ENCODE results near the gene PSMD8. TPM values are rescaled to one million over a fixed set of nuclear protein-coding genes. Genes with fewer than 3 reads are reported as not detected.

Gene PSMD8
- 197 and 198 TPM in 2 replicates for total RNA-seq

DNA sequence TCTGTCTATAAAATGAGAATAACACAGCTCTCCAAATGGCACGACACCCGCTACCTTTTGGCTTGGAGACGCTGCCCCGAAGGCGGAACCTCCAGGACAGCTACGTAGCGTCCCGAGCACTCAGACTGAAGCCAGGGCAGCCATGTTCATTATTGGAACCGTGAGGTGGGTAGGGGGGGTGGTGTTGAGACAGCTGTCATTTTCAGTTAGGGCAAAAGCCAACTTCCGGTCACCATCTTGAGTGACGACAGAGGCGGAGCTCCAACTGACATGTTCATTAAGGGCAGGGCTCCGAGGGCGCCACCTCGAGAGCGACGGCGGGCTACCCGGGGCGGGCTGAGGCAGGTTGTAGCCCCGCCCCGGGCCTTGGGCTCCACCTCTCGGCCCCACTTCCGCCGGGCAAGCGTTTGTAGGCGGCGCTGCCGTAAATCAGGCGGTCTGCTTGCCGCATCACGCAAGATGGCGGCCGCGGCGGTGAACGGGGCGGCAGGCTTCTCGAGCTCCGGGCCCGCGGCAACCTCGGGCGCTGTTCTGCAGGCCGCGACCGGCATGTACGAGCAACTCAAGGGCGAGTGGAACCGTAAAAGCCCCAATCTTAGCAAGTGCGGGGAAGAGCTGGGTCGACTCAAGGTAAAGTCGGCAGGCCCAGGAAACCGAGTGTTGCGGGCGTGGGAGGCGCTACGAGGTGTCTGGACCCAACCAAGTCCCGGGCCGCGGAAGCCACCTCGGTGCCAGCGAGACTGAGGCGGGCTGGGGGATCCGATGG, at the start of gene PSMD8:
Gene PSMD8, plus strand, starts transcription at position 240 of the 766 bp plus-strand sequence. Its CDS starts 31 bp downstream, at position 271.

GRCh38 chr19:38387550-38388348, 13.4 kb downstream of the PSMD8 start, which contains the start of gene GGN:
Gene GGN, minus strand, starts transcription at chr19:38388034. Its CDS starts 773 bp downstream, at chr19:38387261.

GRCh38 chr19:38388349-38389100, 14.2 kb downstream of the PSMD8 start, which contains the start of gene SPRED3:
Gene SPRED3, plus strand, starts transcription at chr19:38388697. Its CDS starts 1,606 bp downstream, at chr19:38390303.

GRCh38 chr19:38402967-38403674, 28.8 kb downstream of the PSMD8 start, which contains the start of gene FAM98C:
Gene FAM98C, plus strand, starts transcription at chr19:38403093. Its CDS starts 61 bp downstream, at chr19:38403154.

DNA sequence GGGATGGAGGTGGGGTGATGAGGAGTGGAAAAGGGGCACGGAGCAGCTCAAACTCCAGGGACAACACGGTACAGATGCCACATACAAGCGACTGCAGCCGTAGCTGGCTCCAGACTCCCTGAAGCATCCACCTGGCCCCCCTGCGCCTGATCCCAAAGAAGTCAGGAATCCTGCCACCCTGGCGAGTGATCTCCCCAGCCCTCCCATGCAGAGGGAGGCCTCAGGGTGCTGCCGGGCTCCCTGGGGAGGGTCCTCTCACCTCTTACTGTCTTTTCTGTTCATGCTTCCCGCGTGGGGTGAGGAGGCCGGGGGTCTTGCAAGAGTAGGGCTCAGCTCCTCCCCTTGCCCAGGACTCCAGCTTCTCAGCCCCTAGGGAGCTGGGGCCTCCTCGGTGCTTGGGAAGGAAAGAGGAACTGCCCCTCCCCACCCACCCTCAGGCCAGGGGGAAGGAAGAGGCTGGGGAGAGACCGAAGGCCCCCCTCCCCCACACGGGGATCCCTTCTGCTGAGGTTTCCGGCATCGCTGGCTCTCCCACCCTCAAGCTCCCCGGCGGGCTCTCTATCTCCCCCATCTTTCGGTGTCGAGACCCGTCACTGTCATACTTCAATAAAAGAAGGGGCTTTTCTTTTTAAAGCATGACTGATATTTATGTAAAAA, 51.6 kb downstream of the PSMD8 start, which contains the start of gene RASGRP4:
Gene RASGRP4, minus strand, starts transcription at position 410 of the 657 bp plus-strand sequence. Its CDS starts 128 bp downstream, at position 282.

GRCh38 chr19:38433268-38433733, 58.9 kb downstream of the PSMD8 start, which contains the start of gene RYR1:
Gene RYR1, plus strand, starts transcription at chr19:38433691. Its CDS starts 139 bp downstream, at chr19:38433830.

Other genes with a start within 250 kb of the PSMD8 start
- gene DPF1, start 150.3 kb upstream of the PSMD8 start, total RNA-seq, result under 0.01 and 0.09 TPM in 2 replicates
- gene PPP1R14A, start 118.2 kb upstream of the PSMD8 start, total RNA-seq, result 1.0 and 4.7 TPM in 2 replicates
- gene SPINT2, start 110.0 kb upstream of the PSMD8 start, total RNA-seq, result 14.5 and 52.2 TPM in 2 replicates
- gene C19orf33, start 70.3 kb upstream of the PSMD8 start, total RNA-seq, result 3.1 and 7.9 TPM in 2 replicates
- 36.3 and 47.9 TPM in 2 replicates for gene YIF1B, start 58.6 kb upstream of the PSMD8 start, total RNA-seq
- gene KCNK6, start 54.7 kb upstream of the PSMD8 start, total RNA-seq, result 4.1 and 6.2 TPM in 2 replicates
- gene CATSPERG, start 38.7 kb upstream of the PSMD8 start, total RNA-seq, result 1.5 TPM in 2 replicates
- 0.11 TPM in 1 of 2 replicates, not detected in the other for gene GGN, start 13.5 kb downstream of the PSMD8 start, total RNA-seq
- 0.22 and 0.26 TPM in 2 replicates for gene SPRED3, start 14.1 kb downstream of the PSMD8 start, total RNA-seq
- 4.8 and 6.9 TPM in 2 replicates for gene FAM98C, start 28.5 kb downstream of the PSMD8 start, total RNA-seq
- gene RASGRP4, start 51.6 kb downstream of the PSMD8 start, total RNA-seq, result not detected in 2 replicates
- under 0.01 and 0.11 TPM in 2 replicates for gene RYR1, start 59.1 kb downstream of the PSMD8 start, total RNA-seq
- 0.65 TPM in 1 of 2 replicates, not detected in the other for gene MAP4K1, start 243.4 kb downstream of the PSMD8 start, total RNA-seq
- gene EIF3K, start 244.6 kb downstream of the PSMD8 start, total RNA-seq, result 379 and 458 TPM in 2 replicates

Data from dermis lymphatic vessel endothelial cell (primary cell).